ENCODE results near the gene BCR.

DNA sequence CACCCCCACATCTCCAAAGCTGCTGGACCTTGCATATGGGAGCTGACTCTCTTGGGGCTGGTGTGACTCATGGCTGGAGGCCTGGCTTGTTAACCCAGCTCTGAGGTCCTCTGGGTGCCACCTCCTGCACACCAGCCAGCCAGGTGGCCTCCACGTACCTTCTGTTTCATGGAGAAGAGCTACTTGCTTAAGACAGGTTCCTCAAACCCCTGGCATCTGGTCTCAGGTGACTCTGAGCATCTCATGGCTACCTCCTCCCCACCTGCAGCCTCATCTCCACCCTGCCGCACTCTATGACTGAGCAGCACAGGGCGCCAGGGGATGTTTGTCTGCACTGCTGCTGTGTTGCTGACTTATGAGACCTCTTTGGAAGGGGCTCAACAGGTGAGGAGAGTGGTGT is 55.7 kb downstream of the BCR start:
- no peak for TF ChIP-seq POLR2AphosphoS5 (IDR thresholded peaks at IDR 0.05)
- TF ChIP-seq, protein P1, sequence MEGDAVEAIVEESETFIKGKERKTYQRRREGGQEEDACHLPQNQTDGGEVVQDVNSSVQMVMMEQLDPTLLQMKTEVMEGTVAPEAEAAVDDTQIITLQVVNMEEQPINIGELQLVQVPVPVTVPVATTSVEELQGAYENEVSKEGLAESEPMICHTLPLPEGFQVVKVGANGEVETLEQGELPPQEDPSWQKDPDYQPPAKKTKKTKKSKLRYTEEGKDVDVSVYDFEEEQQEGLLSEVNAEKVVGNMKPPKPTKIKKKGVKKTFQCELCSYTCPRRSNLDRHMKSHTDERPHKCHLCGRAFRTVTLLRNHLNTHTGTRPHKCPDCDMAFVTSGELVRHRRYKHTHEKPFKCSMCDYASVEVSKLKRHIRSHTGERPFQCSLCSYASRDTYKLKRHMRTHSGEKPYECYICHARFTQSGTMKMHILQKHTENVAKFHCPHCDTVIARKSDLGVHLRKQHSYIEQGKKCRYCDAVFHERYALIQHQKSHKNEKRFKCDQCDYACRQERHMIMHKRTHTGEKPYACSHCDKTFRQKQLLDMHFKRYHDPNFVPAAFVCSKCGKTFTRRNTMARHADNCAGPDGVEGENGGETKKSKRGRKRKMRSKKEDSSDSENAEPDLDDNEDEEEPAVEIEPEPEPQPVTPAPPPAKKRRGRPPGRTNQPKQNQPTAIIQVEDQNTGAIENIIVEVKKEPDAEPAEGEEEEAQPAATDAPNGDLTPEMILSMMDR (IDR thresholded peaks at IDR 0.05): no peak

Data from upper lobe of left lung (tissue), 4 donors.